Measurements from ENCODE around the gene CDS1.
"Not testable (repeated sequence)": the region's sequence is repeated elsewhere in the genome, so short reads cannot be mapped to it uniquely, and the experiment has no call there.

CDS1 gene

GRCh38 chr4:84677093-84677492 lies 94.2 kb downstream of the CDS1 start:
- DNase-seq, result no peak

GRCh38 chr4:84677995-84678394 lies 95.1 kb downstream of the CDS1 start:
- no peak for DNase-seq

- no peak for DNase-seq
Observed at GRCh38 chr4:84678976-84679744, 96.2 kb downstream of the CDS1 start.

- no peak for DNase-seq
Observed at GRCh38 chr4:84680956-84681355, 98.0 kb downstream of the CDS1 start.

GRCh38 chr4:84681486-84682274 lies 98.8 kb downstream of the CDS1 start:
- DNase-seq, result no peak

GRCh38 chr4:84682661-84683060 lies 99.7 kb downstream of the CDS1 start:
- not testable (repeated sequence) for DNase-seq

GRCh38 chr4:84683064-84683850 lies 100.3 kb downstream of the CDS1 start:
- DNase-seq, result no peak

GRCh38 chr4:84684361-84684760 lies 101.4 kb downstream of the CDS1 start:
- no peak for DNase-seq

- DNase-seq, result no peak
Observed at GRCh38 chr4:84685105-84685504, 102.2 kb downstream of the CDS1 start.

GRCh38 chr4:84688605-84689004 lies 105.7 kb downstream of the CDS1 start:
- no peak for DNase-seq

GRCh38 chr4:84689197-84689596 lies 106.3 kb downstream of the CDS1 start:
- DNase-seq, result no peak

GRCh38 chr4:84690481-84690880 lies 107.6 kb downstream of the CDS1 start:
- DNase-seq, result no peak

GRCh38 chr4:84691170-84691691 lies 108.3 kb downstream of the CDS1 start:
- no peak for DNase-seq

- no peak for DNase-seq
Observed at GRCh38 chr4:84691800-84692199, 108.9 kb downstream of the CDS1 start.

- DNase-seq, result no peak
Observed at GRCh38 chr4:84697159-84697558, 114.2 kb downstream of the CDS1 start.

GRCh38 chr4:84697615-84698201 lies 114.8 kb downstream of the CDS1 start:
- DNase-seq, result no peak

GRCh38 chr4:84699001-84699671 lies 116.2 kb downstream of the CDS1 start:
- peak; percentile 8 for DNase-seq
